ENCODE results near the gene PTOV1.

GRCh38 chr19:49857838-49858087, 6.8 kb downstream of the PTOV1 start:
- TF ChIP-seq CTCF (IDR thresholded peaks at IDR 0.05): no peak
- TF ChIP-seq POLR2A (IDR thresholded peaks at IDR 0.05): no peak
- no peak for TF ChIP-seq EP300 (IDR thresholded peaks at IDR 0.05)
